ENCODE results near the gene NDUFB6. TPM values are rescaled to one million over a fixed set of nuclear protein-coding genes. Genes with fewer than 3 reads are reported as not detected.
A peak's percentile ranks its signal among the peaks of the same experiment; 100 is the strongest.

NDUFB6 gene
- total and polyA plus RNA-seq, 9 of the 15 experiments (the other 6 are each of a cell fraction or from before 2014, with no cell fraction given), result 26.5 to 88.1 (median 64.0) TPM

GRCh38 chr9:32551276-32552051 is 21.5 kb downstream of the NDUFB6 start (continued):
- TF ChIP-seq MGA (IDR thresholded peaks at IDR 0.05) (peak; percentile 24), ZNF584 (CRISPR knock-in tag; IDR thresholded peaks at IDR 0.05; ENCODE audit: low read depth) (no peak), SRSF1 (IDR thresholded peaks at IDR 0.05; ENCODE audit: low read depth, low read length) (no peak), DDX20 (tag; IDR thresholded peaks at IDR 0.05; ENCODE audit: low read depth) (no peak), ELK3 (CRISPR knock-in tag; IDR thresholded peaks at IDR 0.05) (no peak), SMC3 (conservative IDR thresholded peaks at IDR 0.05; ENCODE audit: insufficient read depth, low read depth, low read length) (no peak), MYNN (IDR thresholded peaks at IDR 0.05) (no peak), MYNN (CRISPR knock-in tag; IDR thresholded peaks at IDR 0.05) (no peak), BRCA1 (IDR thresholded peaks at IDR 0.05) (no peak), BRCA1 (CRISPR knock-in tag; IDR thresholded peaks at IDR 0.05) (no peak), EGR1 (conservative IDR thresholded peaks at IDR 0.05) (no peak), CREM (IDR thresholded peaks at IDR 0.05; ENCODE audit: low read depth) (0 out of 2 replicates have a peak, but pooled peaks have one; percentile 18), ZNF384 (IDR thresholded peaks at IDR 0.05; ENCODE audit: low read depth, low read length) (no peak), PHB (CRISPR knock-in tag; IDR thresholded peaks at IDR 0.05) (no peak), TBP (optimal IDR thresholded peaks at IDR 0.05; ENCODE audit: low read depth, low read length) (peak; percentile 20)
- TF ChIP-seq, protein P1, sequence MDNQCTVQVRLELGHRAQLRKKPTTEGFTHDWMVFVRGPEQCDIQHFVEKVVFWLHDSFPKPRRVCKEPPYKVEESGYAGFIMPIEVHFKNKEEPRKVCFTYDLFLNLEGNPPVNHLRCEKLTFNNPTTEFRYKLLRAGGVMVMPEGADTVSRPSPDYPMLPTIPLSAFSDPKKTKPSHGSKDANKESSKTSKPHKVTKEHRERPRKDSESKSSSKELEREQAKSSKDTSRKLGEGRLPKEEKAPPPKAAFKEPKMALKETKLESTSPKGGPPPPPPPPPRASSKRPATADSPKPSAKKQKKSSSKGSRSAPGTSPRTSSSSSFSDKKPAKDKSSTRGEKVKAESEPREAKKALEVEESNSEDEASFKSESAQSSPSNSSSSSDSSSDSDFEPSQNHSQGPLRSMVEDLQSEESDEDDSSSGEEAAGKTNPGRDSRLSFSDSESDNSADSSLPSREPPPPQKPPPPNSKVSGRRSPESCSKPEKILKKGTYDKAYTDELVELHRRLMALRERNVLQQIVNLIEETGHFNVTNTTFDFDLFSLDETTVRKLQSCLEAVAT (IDR thresholded peaks at IDR 0.05), result no peak
